Activated T-cell treated with anti-CD3 and anti-CD28 coated beads, Interleukin-2, amount 50 U/mL, for 24 hours (primary cell): ENCODE results near the gene PA2G4.

Experiments
- DNase-seq: peaks from one replicate; pipeline ENCODE4 v3.0.0-alpha.2; 2020
- H3K27ac Mint-ChIP-seq: 2 replicates; pipeline ENCODE4 v1.8.0; 2020; ENCODE audit warnings: mild to moderate bottlenecking, mixed read lengths
- H3K27me3 Mint-ChIP-seq: 2 replicates; pipeline ENCODE4 v1.8.0; 2020; ENCODE audit warnings: mixed read lengths
- H3K36me3 Mint-ChIP-seq: 2 replicates; pipeline ENCODE4 v1.8.0; 2020; ENCODE audit warnings: low read depth, mixed read lengths
- H3K4me1 Mint-ChIP-seq: 2 replicates; pipeline ENCODE4 v1.8.0; 2020; ENCODE audit warnings: low read depth, mixed read lengths
- H3K4me3 Mint-ChIP-seq: 2 replicates; pipeline ENCODE4 v1.8.0; 2020; ENCODE audit warnings: mild to moderate bottlenecking, moderate library complexity, mixed read lengths
- H3K9me3 Mint-ChIP-seq: 2 replicates; pipeline ENCODE4 v1.8.0; 2020; ENCODE audit warnings: mixed read lengths

PA2G4 gene

GRCh38 chr12:56158926-56159461 lies 54.6 kb downstream of the PA2G4 start:
- H3K4me3 Mint-ChIP-seq: peak overlapping the region; percentile 99
- no peaks in the 10 kb centered on the region for H3K9me3 Mint-ChIP-seq
- H3K36me3 Mint-ChIP-seq: peaks cover 89% of the 10 kb centered on the region
- no peak for DNase-seq
- H3K4me1 Mint-ChIP-seq: peaks cover 44% of the 10 kb centered on the region
- no peaks in the 10 kb centered on the region for H3K27me3 Mint-ChIP-seq
- H3K27ac Mint-ChIP-seq: peak overlapping the region; percentile 99

- no peaks in the 10 kb centered on the region for H3K27me3 Mint-ChIP-seq
- peak overlapping the region; percentile 99 for H3K27ac Mint-ChIP-seq
- peaks cover 43% of the 10 kb centered on the region for H3K4me1 Mint-ChIP-seq
- peaks cover 93% of the 10 kb centered on the region for H3K36me3 Mint-ChIP-seq
- no peaks in the 10 kb centered on the region for H3K9me3 Mint-ChIP-seq
- peak overlapping the region; percentile 99 for H3K4me3 Mint-ChIP-seq
- DNase-seq: no peak
These were observed 55.3 kb downstream of the PA2G4 start for GRCh38 chr12:56159482-56160192.

GRCh38 chr12:56160193-56160763 lies 55.9 kb downstream of the PA2G4 start:
- Mint-ChIP-seq H3K36me3 (peaks cover 94% of the 10 kb centered on the region), H3K4me3 (peak overlapping the region; percentile 99), H3K27ac (peak overlapping the region; percentile 99), H3K27me3 (no peaks in the 10 kb centered on the region), H3K4me1 (peaks cover 43% of the 10 kb centered on the region), H3K9me3 (no peaks in the 10 kb centered on the region)
- peak; percentile 69 for DNase-seq

- Mint-ChIP-seq H3K4me3 (peak overlapping the region; percentile 99), H3K9me3 (no peaks in the 10 kb centered on the region), H3K27me3 (no peaks in the 10 kb centered on the region), H3K27ac (peak overlapping the region; percentile 99), H3K36me3 (peaks cover 94% of the 10 kb centered on the region), H3K4me1 (peaks cover 39% of the 10 kb centered on the region)
- DNase-seq: no peak
These were observed 56.7 kb downstream of the PA2G4 start for GRCh38 chr12:56160894-56161689.

DNA sequence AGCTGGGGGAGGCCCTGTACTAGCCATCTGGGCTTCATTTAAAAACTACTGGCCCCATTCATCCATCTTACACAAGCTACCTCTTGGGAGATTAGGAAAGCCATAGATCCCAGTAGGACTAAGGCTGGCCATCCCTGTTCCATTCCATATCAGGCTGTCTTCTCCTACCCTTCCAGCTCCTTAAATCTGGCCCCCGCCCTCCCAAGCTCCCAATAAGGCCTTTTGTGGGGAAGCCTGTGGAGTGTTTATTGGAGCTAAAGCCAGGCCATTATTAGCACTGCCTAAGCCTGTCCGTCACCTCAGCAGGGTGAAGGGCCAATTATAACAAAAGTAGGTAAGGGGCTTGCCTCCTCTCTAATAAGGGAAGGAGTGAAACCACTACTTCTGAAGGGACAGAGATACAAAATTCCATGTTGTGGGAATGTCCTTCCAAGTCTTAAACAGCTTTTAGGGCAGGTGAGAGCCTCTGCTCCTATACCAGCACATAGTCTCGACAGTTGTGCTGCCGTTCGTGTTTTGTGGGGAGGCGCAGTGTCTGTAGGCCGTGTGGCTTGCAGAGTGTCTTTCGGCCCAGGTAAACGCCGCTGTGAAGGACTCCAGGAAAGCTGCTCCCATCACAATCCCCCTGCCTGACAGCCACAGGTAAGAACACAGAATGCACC lies 57.5 kb downstream of the PA2G4 start:
- H3K9me3 Mint-ChIP-seq: no peaks in the 10 kb centered on the region
- peak overlapping the region; percentile 99 for H3K27ac Mint-ChIP-seq
- peak overlapping the region; percentile 99 for H3K4me3 Mint-ChIP-seq
- peaks cover 96% of the 10 kb centered on the region for H3K36me3 Mint-ChIP-seq
- no peaks in the 10 kb centered on the region for H3K27me3 Mint-ChIP-seq
- H3K4me1 Mint-ChIP-seq: peaks cover 39% of the 10 kb centered on the region
- no peak for DNase-seq

DNA sequence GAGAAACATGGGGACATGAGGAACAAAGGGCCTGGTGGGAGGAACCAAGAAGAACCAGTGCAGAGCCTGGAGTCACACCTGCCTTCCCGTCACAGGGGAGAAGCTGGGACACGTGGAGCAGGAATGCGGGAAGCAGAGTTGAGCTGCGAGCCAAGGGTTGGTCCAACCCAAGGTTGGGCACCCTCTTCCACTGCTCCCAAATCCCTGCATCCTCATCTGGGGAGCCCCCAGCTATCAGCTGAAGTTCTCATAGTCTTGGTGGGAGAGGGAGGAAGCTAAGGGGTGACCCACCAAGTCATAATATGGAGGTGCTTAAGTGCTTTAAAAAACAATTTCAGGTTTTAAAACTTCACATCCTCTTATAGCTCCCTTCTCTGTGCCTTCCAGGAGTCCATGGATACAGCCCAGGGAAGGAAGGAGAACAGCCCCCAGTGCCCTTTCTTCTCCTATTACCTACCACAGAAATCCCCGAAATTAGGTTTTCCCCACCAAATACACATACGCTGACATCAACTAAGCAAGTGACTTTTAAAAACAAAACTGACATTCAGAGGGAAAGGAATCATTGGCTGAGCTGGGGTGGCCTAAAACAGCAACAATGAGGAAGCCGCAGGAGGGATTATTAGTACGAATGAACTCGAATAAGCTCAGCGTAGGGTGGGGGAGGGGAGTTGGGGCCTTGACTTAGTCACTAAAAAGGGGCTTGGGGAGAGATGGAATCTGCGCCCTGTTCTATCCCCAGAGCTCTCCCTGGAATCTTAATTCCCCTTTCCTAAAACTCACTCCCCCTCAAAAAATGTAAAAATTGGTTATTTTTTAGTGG lies 58.3 kb downstream of the PA2G4 start:
- no peaks in the 10 kb centered on the region for H3K27me3 Mint-ChIP-seq
- peaks cover 32% of the 10 kb centered on the region for H3K4me1 Mint-ChIP-seq
- no peak overlapping the region for H3K4me3 Mint-ChIP-seq
- H3K36me3 Mint-ChIP-seq: peaks cover 96% of the 10 kb centered on the region
- no peaks in the 10 kb centered on the region for H3K9me3 Mint-ChIP-seq
- no peak for DNase-seq
- H3K27ac Mint-ChIP-seq: peak overlapping the region; percentile 74
